Mononuclear cell (primary cell): ENCODE measurements around the gene EIF3L. TPM values are rescaled to one million over a fixed set of nuclear protein-coding genes. Genes with fewer than 3 reads are reported as not detected.

Experiments
- H3K27me3 ChIP-seq: 2 replicates; pipeline ENCODE4 v1.6.0; 2011; ENCODE audit warnings: low read length, control low read depth; ENCODE audit not compliant: insufficient read depth
- H3K4me1 ChIP-seq: 2 replicates; pipeline ENCODE4 v1.5.1; 2011; ENCODE audit warnings: mild to moderate bottlenecking, low read length, control low read depth; ENCODE audit not compliant: insufficient read depth
- H3K4me3 ChIP-seq: 2 replicates; pipeline ENCODE4 v1.5.1; 2011; ENCODE audit warnings: mild to moderate bottlenecking, low read length, moderate library complexity
- H3K9me3 ChIP-seq: 2 replicates; pipeline ENCODE4 v1.5.1; 2011; ENCODE audit warnings: low read depth, mild to moderate bottlenecking, control low read depth, low read length
- total RNA-seq: library from RNA; depleted of rRNA; stranded (reverse); fragments of >200 nt; gene quantifications from one replicate; pipeline ENCODE4 v1.2.3, GENCODE V29; 2012

Gene EIF3L
- total RNA-seq, 1 donor: 516 TPM

DNA sequence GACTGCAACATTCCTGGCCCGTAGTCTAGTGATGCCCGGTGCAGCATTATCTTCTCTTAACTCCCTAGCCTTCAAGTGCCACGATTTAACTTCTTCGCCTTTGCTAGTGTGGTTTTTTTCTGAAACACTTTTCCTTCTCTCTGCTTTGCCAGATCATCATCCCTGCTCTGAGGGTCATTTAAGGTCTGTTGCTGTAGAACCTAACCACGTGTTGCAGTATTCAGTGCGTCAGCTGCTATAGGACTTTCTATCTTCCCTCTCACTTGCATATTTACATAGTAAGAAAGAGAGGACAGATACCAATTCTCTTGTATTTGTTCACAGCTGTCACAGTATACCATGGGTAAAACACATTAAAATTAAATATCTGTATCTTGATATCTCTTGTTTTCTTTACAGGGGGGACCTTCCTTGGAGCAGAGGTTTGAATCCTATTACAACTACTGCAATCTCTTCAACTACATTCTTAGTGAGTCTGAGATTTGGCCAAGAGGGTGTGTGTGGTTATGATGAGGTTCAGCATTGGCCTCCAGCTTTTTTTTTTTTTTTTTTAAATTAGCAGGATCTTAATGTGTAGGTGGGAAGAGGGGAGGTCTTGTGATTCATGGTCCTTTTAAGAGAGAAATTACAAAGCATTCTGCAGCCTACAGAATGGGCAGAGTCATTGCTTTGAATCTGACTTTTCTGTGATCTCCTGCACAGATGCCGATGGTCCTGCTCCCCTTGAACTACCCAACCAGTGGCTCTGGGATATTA, 13.5 kb downstream of the EIF3L start:
- no peaks in the 10 kb centered on the region for H3K9me3 ChIP-seq
- H3K27me3 ChIP-seq: no peaks in the 10 kb centered on the region
- H3K4me3 ChIP-seq: no peak overlapping the region
- no peaks in the 10 kb centered on the region for H3K4me1 ChIP-seq

DNA sequence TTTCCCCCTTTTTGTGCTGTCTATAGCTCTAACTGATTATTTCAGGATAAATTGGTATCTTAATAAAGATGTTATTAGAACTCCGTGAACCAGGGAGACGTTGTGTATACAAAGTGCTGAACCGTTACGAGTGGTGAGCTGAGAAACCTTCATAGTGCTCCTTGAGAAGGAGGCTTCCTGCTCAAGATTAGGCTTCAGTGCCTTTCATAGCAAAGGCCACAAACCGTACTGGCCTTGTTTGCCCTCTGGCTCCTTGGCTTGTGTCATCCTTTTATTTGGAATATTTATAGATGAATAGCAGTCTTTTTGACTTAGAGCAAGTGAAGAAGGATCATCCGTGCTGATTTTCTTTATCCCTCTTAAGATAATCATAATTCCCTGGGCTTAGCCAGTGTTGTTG, 16.3 kb downstream of the EIF3L start:
- Histone ChIP-seq H3K4me3 (no peak overlapping the region), H3K9me3 (no peaks in the 10 kb centered on the region), H3K27me3 (no peaks in the 10 kb centered on the region), H3K4me1 (no peaks in the 10 kb centered on the region)

DNA sequence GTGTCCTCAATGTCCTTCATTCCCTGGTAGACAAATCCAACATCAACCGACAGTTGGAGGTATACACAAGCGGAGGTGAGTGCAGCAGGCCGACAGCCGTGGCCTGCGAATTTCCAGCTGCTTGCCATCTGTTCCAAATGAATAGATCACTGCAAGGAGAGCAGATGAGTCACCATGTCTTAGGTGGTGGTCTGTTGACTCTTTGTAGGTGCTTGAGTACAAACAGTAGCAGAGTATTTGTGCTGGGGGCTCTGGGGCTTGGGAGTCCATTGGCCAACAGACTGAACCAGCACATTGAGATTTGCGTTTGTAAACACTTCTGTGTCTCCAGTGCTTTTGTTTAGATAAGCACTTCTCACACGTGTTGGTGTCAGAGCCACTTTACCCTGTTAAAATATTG, 21.1 kb downstream of the EIF3L start:
- Histone ChIP-seq H3K9me3 (no peaks in the 10 kb centered on the region), H3K4me3 (no peak overlapping the region), H3K27me3 (no peaks in the 10 kb centered on the region), H3K4me1 (no peaks in the 10 kb centered on the region)

DNA sequence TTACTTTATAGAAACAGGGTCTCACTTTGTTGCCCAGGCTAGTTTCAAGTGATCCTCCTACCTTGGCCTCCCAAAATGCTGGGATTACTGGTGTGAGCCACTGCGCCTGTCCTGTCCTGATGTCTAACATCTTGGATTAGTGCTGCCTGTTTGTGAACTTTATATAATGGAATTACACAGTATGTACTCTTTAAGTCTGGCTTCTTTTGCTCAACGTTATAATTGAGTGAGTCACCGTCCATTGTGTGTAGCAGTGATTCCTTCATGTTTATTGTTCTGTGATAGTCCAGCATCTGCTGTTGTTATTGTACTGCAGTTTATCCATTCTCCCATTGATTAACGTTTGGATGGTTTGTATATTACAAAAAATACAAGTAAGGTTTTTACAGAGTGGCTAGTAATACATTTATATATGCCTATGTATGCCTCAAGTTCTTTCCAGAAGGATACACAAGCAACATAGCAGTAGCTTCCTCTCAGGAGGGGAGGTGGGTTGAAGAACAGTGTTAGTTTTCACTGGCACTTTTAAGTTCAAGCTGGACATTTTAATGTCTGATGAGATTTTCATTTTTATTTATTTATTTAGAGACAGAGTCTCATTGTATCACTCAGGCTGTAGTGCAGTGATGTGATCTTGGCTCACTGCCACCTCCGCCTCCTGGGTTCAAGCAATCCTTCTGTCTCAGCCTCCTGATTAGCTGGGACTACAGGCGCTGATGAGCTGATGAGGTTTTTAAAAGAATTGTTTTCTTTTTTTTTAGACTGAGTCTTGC, 31.6 kb downstream of the EIF3L start:
- no peaks in the 10 kb centered on the region for H3K27me3 ChIP-seq
- H3K4me3 ChIP-seq: no peak overlapping the region
- H3K4me1 ChIP-seq: no peaks in the 10 kb centered on the region
- no peaks in the 10 kb centered on the region for H3K9me3 ChIP-seq

DNA sequence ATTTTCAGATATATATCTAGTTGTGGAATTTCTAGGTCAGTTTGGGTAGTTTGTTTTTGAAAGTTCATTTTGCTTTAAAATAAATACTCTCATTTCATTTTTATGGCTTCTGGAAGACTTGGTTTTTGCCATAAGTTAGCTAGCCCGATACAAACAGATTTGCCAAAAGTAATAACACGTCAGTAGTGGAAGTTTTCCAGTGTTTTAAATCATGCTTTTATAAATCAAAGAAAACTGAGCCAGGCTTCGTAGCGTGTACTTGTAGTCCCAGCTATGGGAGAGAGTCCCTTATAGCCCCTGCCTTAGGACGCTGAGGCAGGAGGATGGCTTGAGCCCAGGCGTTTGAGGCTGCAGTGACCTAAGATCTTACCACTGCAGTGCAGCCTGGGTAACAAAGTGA, 35.2 kb downstream of the EIF3L start:
- Histone ChIP-seq H3K4me3 (no peak overlapping the region), H3K9me3 (no peaks in the 10 kb centered on the region), H3K4me1 (no peaks in the 10 kb centered on the region), H3K27me3 (no peaks in the 10 kb centered on the region)

DNA sequence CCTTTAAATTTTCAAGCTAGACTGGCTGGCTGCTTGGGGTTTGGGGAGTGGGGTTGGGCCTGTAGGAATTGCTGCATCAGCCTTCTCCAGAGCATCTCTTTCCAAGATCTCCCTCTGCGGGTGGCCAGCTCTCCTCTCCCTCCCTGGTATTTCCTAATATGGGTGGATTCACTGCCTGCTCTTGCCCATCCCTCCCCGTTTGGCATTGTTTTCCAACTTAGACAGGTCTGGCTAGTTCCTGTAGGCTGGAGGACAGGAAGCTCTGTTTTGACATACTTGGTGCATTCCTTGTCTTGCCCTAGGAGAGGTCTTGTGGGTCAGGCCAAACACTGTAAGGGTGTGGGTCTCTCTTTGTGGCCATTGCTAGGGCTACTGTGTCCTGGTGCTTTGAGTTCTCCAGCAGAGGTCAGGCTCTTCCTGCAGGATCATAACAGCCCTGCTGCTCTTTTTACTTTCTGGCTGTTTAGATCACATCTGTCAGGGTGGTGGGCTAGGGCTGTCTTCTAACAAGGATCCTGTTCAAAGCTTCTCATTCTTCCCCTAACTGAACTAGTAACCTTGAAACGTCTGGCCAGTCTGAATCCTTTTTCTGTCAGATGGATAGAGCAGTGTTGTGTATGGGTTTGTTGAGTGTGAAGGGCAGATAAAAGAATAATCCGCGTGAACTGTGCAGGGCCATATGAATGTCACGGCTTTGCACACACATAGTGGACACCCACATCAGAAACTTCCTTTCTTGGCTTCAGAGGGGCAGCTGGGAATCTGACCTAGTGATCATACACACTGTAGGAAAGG, 38.6 kb downstream of the EIF3L start:
- H3K4me3 ChIP-seq: no peak overlapping the region
- no peaks in the 10 kb centered on the region for H3K27me3 ChIP-seq

DNA sequence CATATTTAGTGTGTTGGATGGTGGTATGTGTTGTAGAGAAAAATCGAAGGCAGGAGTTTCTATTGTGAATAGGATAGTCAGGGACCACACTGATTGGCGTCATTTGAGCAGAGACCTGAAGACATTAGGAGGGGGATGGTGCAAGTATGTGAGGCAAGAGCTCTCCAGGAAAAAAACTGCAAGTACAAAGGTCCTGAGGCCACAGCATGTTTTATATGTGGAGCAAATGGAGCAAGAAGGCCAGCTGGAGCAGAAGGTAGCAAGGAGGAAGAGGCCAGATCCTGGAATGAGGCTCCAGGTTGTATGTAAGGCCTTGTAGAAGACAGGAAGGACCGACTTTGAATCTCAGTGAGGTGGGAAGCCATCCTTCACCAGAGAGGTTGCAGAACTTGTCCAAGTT, 42.7 kb downstream of the EIF3L start:
- Histone ChIP-seq H3K4me1 (peaks cover 12% of the 10 kb centered on the region), H3K9me3 (no peaks in the 10 kb centered on the region), H3K27me3 (no peaks in the 10 kb centered on the region), H3K4me3 (no peak overlapping the region)

More for the DNA sequence above, 38.6 kb downstream of the EIF3L start:
- Histone ChIP-seq H3K9me3 (no peaks in the 10 kb centered on the region), H3K4me1 (no peaks in the 10 kb centered on the region)

DNA sequence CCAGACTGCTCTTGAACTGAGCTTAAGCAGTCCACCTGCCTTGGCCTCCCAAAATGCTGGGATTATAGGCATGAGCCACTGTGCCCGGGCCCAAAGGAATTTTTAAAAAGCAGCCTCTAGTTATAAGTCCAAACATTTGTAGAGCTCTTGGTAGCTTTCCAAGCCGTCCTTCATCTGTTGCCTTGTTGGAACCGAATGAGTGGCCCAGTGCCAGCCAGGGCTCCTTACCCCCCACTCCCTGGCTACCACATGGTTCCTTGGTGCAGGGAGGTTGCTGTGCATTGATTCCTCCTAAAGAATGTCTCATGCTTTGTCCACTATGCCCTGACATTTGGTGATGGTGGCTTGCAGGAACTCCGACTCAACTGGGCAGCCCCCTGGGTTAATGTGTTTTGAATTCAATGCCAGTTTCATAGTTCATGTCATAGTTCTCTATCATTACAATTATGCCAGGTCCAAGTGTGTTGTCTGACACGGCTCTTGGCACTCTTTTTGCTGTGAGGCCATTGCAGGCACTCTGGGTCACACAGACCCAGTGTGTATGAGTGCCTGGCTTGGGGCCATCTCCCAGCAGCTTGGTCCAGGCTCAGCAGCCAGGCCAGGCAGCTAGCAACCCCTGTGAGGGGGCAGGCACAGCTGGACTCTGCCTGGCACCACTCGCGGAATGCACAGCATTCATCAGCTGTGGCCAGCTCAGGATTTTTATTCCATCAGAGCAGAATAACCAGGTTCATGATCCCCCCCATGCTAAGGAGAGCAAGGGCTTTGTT, 43.5 kb downstream of the EIF3L start:
- no peaks in the 10 kb centered on the region for H3K9me3 ChIP-seq
- H3K4me3 ChIP-seq: no peak overlapping the region
- no peaks in the 10 kb centered on the region for H3K27me3 ChIP-seq
- H3K4me1 ChIP-seq: peaks cover 14% of the 10 kb centered on the region

DNA sequence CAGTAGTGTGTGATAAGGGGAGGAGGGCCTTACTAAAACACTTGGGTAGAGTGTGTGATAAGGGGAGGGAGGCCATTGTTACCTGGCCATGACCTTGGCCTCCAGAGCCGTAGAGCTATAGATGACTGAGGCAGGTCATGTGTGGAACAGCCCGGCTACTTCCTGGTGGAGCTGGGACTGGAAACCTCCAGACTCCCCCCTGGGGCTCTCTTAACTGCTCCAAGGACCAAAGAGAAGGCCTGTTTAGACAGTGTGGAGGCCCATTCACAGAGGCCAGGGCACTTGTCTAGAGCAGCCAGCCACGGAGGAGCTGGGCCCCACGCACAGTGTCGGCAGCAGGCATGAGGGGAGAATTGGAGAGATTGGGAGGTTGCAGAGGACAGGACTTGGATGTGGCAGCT, 44.4 kb downstream of the EIF3L start:
- Histone ChIP-seq H3K9me3 (no peaks in the 10 kb centered on the region), H3K4me3 (no peak overlapping the region), H3K27me3 (no peaks in the 10 kb centered on the region), H3K4me1 (peaks cover 14% of the 10 kb centered on the region)

DNA sequence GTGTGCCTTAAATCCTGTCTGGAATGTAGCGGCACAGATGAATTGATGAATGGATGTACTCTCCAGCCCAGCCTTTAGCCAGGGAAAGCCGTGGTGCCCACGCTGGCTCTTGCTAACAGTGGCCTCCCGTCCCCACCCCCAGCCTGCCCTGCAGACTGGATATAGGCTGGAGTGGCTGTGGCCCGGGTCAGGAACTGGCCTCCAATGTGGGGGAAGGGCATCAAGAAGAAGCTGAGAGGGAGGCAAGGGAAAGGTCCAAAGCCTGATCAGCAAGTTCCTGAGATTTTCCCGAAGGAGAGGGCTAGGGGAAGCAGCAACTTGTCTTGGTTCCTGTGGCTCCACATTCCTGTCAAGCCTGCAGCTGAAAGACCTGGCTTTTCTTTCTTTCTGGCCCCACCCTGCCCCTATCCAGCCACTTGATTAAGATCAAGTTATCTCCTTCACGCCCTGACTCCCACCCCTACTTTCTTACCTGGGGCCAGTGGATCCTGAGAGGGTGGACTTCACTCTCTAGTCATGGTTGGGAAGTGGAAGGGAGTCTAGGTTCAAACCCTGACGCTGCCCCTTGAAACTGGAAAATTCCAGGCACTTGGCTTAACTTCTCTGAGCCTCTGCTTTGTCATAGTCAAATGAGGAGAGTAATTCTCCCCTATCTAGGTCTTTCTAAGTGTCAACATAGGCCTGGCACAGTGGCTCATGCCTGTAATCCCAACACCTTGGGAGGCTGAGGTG, 45.9 kb downstream of the EIF3L start:
- Histone ChIP-seq H3K4me1 (peaks cover 14% of the 10 kb centered on the region), H3K4me3 (no peak overlapping the region), H3K9me3 (no peaks in the 10 kb centered on the region), H3K27me3 (no peaks in the 10 kb centered on the region)

DNA sequence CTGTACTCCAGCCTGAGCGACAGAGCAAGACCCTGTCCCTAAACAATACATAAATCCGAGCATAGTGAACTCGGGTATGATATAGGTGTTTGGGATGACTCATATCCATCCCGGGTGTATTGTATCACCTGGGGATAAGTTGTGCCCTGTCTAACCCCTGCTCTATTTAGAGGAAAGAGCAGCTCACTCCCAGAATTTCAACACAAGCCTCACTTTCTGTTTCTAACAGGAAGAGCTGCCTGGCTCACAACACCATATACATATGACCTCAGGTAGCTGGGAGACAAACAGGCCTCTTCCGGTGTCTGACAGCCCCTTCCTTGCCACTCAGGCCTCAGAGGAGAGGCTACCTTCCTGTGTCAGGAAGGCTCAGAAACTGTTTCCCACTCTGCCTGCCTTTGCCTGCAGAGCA, 47.0 kb downstream of the EIF3L start:
- no peak overlapping the region for H3K4me3 ChIP-seq
- H3K9me3 ChIP-seq: no peaks in the 10 kb centered on the region
- no peaks in the 10 kb centered on the region for H3K27me3 ChIP-seq
- H3K4me1 ChIP-seq: peaks cover 14% of the 10 kb centered on the region

DNA sequence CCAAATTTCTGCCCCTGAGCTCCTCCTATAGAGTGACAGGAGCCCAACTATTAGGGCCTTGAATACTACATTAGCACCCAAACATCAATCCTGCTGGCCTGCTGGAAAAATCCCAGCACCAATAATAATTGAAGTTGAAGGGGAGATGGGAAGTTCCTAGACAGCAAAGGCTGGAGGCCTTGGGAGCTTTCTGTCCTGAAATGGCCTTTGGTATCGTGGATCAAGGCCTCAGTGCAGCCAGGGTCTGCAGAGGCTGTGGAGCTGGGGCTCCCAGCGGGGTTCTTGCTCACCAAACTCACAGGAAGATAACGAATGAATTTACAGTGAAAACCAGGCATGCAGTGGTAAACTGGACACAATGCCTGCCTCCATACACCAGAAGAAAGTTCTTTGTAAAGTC, 47.7 kb downstream of the EIF3L start:
- peaks cover 14% of the 10 kb centered on the region for H3K4me1 ChIP-seq
- H3K4me3 ChIP-seq: no peak overlapping the region
- H3K9me3 ChIP-seq: no peaks in the 10 kb centered on the region
- no peaks in the 10 kb centered on the region for H3K27me3 ChIP-seq

DNA sequence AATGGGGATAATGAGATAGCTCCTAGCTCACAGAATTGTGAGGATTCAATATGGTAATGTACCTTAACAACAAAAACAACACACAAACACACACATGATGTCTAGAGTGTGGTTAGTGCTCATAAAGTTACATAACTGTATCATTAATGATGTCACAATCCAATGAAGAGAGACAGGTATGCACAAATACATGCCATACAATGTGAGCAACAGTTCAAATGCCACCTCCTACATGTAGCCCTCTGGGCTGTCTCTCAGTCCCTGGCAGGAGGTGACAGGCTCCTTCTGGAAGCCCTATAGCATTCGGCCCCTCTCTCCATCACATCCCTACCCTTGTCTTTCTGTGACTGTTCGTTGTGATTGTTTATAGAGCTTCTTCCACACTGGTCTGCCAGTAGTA, 48.6 kb downstream of the EIF3L start:
- no peak overlapping the region for H3K4me3 ChIP-seq
- H3K9me3 ChIP-seq: no peaks in the 10 kb centered on the region
- no peaks in the 10 kb centered on the region for H3K27me3 ChIP-seq
- H3K4me1 ChIP-seq: peaks cover 14% of the 10 kb centered on the region
